ENCODE measurements around the gene GPR15LG. TPM values are rescaled to one million over a fixed set of nuclear protein-coding genes. Genes with fewer than 3 reads are reported as not detected.

The GPR15LG gene
- total and polyA plus RNA-seq, 2 experiments from 2014 or later: not detected

DNA sequence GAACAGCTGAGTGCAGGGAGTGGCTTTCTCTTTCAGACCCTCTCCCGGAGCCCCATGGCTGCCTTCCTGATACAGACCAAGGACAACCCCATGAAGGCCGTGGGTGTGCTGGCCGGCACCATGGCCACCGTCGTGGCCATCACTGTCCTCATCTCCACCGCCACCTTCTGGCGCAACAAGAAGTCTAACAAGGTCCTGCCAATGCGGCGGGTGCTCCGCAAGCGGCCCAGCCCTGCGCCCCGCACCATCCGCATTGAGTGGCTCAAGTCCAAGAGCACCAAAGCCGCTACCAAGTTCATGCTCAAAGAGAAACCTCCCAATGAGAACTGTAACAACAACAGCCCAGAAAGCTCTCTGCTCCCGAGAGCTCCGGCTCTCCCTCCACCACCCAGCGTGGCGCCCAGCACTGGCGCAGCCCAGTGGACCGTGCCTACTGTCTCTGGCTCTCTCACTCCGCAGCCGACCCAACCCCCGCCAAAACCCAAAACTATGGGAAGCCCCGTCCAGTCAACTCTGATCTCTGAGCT is 40.5 kb downstream of the GPR15LG start:
- DNase-seq (ENCODE audit: low spot score) (no peak), ATAC-seq (peak; percentile 82)
- TF ChIP-seq EZH2 (IDR thresholded peaks at IDR 0.05; ENCODE audit: low read depth, unreplicated experiment) (no peak), POLR2AphosphoS5 (IDR thresholded peaks at IDR 0.05; ENCODE audit: low read depth) (no peak), JUNB (IDR thresholded peaks at IDR 0.05; ENCODE audit: unreplicated experiment) (no peak)
- TF ChIP-seq, protein P1, sequence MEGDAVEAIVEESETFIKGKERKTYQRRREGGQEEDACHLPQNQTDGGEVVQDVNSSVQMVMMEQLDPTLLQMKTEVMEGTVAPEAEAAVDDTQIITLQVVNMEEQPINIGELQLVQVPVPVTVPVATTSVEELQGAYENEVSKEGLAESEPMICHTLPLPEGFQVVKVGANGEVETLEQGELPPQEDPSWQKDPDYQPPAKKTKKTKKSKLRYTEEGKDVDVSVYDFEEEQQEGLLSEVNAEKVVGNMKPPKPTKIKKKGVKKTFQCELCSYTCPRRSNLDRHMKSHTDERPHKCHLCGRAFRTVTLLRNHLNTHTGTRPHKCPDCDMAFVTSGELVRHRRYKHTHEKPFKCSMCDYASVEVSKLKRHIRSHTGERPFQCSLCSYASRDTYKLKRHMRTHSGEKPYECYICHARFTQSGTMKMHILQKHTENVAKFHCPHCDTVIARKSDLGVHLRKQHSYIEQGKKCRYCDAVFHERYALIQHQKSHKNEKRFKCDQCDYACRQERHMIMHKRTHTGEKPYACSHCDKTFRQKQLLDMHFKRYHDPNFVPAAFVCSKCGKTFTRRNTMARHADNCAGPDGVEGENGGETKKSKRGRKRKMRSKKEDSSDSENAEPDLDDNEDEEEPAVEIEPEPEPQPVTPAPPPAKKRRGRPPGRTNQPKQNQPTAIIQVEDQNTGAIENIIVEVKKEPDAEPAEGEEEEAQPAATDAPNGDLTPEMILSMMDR (conservative IDR thresholded peaks at IDR 0.05; ENCODE audit: low read depth in 2 of 2): peak in 1 of 2 experiments; percentile 42; a peak in 3 of 4 replicates
- no peaks in the 10 kb centered on the region for H3K36me3 ChIP-seq (ENCODE audit: insufficient read depth)
- H3F3A ChIP-seq (replicated peaks; ENCODE audit: low read depth): no peaks in the 10 kb centered on the region
- no peak overlapping the region for H3K4me3 ChIP-seq
- H3K27me3 ChIP-seq (ENCODE audit: insufficient read depth): no peaks in the 10 kb centered on the region
- H3K4me2 ChIP-seq: no peak overlapping the region
- no peaks in the 10 kb centered on the region for H3K79me2 ChIP-seq (replicated peaks; ENCODE audit: insufficient read depth)
- H2AFZ ChIP-seq: peak overlapping the region; percentile 85; the same call in 1 of the 2 replicates
- no peaks in the 10 kb centered on the region for H3K27me3 Mint-ChIP-seq (ENCODE audit: insufficient read depth, low read depth, poor library complexity)
- H3K9me2 ChIP-seq (ENCODE audit: insufficient read depth): no peaks in the 10 kb centered on the region
- H4K20me1 ChIP-seq (replicated peaks; ENCODE audit: insufficient read depth): no peaks in the 10 kb centered on the region
- H3K27ac ChIP-seq (ENCODE audit: low read depth): no peak overlapping the region
- no peaks in the 10 kb centered on the region for H3K4me1 ChIP-seq (ENCODE audit: insufficient read depth)
- no peak overlapping the region for H3K4me3 Mint-ChIP-seq
- H3K9me3 Mint-ChIP-seq: no peaks in the 10 kb centered on the region; the same call in 1 of the 3 replicates
- no peaks in the 10 kb centered on the region for H3K36me3 Mint-ChIP-seq (ENCODE audit: low read depth)
- H3K27ac Mint-ChIP-seq: peak overlapping the region; percentile 59; the same call in 1 of the 2 replicates
- peaks cover 7% of the 10 kb centered on the region; the same call in 2 of the 3 replicates for H3K4me1 Mint-ChIP-seq

DNA sequence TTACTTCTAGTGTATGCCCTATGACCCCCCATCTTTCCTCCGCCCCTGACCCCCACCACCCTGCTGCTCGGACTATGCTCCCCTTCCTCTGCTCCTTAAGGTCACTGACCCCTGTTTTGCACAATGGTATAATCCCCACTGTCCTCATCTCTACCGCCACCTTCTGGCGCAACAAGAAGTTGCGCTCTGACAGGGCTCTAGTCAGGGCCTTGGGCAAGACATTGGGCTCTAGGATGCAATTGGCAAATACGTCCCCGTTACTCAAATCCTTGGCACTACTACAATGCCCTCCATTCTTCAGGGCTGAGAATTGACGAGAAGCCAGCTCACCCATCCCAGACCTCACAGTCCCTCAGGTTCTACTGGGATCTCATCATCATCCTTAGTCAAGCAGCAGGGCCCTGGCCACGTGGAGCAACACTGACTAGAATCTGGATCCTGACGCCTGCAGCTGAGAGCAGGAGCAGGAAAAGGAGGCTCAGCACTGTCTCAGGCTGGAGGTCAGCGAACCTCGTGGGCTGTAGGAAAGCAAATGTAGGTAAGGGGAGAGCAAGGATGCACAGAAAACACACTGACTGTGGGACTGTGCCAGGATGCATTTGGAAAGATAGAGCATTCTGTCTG is 41.1 kb downstream of the GPR15LG start:
- Histone ChIP-seq H3K4me2 (no peak overlapping the region), H2AFZ (peak overlapping the region; percentile 85; the same call in 1 of the 2 replicates), H3K9me2 (ENCODE audit: insufficient read depth) (no peaks in the 10 kb centered on the region), H4K20me1 (replicated peaks; ENCODE audit: insufficient read depth) (no peaks in the 10 kb centered on the region), H3K27ac (ENCODE audit: low read depth) (no peak overlapping the region), H3K4me1 (ENCODE audit: insufficient read depth) (no peaks in the 10 kb centered on the region), H3K4me3 (no peak overlapping the region), H3F3A (replicated peaks; ENCODE audit: low read depth) (no peaks in the 10 kb centered on the region), H3K27me3 (ENCODE audit: insufficient read depth) (no peaks in the 10 kb centered on the region), H3K79me2 (replicated peaks; ENCODE audit: insufficient read depth) (no peaks in the 10 kb centered on the region), H3K36me3 (ENCODE audit: insufficient read depth) (no peaks in the 10 kb centered on the region)
- peaks cover 7% of the 10 kb centered on the region; the same call in 2 of the 3 replicates for H3K4me1 Mint-ChIP-seq
- no peak overlapping the region for H3K4me3 Mint-ChIP-seq
- DNase-seq (ENCODE audit: low spot score) (peak; percentile 84), ATAC-seq (peak; percentile 95)
- H3K36me3 Mint-ChIP-seq (ENCODE audit: low read depth): no peaks in the 10 kb centered on the region
- peak overlapping the region; percentile 59; the same call in 1 of the 2 replicates for H3K27ac Mint-ChIP-seq
- no peaks in the 10 kb centered on the region; the same call in 1 of the 3 replicates for H3K9me3 Mint-ChIP-seq
- no peaks in the 10 kb centered on the region for H3K27me3 Mint-ChIP-seq (ENCODE audit: insufficient read depth, low read depth, poor library complexity)
- TF ChIP-seq CREB1 (CRISPR knock-in tag; IDR thresholded peaks at IDR 0.05; ENCODE audit: low read depth): no peak
- TF ChIP-seq, protein P2, sequence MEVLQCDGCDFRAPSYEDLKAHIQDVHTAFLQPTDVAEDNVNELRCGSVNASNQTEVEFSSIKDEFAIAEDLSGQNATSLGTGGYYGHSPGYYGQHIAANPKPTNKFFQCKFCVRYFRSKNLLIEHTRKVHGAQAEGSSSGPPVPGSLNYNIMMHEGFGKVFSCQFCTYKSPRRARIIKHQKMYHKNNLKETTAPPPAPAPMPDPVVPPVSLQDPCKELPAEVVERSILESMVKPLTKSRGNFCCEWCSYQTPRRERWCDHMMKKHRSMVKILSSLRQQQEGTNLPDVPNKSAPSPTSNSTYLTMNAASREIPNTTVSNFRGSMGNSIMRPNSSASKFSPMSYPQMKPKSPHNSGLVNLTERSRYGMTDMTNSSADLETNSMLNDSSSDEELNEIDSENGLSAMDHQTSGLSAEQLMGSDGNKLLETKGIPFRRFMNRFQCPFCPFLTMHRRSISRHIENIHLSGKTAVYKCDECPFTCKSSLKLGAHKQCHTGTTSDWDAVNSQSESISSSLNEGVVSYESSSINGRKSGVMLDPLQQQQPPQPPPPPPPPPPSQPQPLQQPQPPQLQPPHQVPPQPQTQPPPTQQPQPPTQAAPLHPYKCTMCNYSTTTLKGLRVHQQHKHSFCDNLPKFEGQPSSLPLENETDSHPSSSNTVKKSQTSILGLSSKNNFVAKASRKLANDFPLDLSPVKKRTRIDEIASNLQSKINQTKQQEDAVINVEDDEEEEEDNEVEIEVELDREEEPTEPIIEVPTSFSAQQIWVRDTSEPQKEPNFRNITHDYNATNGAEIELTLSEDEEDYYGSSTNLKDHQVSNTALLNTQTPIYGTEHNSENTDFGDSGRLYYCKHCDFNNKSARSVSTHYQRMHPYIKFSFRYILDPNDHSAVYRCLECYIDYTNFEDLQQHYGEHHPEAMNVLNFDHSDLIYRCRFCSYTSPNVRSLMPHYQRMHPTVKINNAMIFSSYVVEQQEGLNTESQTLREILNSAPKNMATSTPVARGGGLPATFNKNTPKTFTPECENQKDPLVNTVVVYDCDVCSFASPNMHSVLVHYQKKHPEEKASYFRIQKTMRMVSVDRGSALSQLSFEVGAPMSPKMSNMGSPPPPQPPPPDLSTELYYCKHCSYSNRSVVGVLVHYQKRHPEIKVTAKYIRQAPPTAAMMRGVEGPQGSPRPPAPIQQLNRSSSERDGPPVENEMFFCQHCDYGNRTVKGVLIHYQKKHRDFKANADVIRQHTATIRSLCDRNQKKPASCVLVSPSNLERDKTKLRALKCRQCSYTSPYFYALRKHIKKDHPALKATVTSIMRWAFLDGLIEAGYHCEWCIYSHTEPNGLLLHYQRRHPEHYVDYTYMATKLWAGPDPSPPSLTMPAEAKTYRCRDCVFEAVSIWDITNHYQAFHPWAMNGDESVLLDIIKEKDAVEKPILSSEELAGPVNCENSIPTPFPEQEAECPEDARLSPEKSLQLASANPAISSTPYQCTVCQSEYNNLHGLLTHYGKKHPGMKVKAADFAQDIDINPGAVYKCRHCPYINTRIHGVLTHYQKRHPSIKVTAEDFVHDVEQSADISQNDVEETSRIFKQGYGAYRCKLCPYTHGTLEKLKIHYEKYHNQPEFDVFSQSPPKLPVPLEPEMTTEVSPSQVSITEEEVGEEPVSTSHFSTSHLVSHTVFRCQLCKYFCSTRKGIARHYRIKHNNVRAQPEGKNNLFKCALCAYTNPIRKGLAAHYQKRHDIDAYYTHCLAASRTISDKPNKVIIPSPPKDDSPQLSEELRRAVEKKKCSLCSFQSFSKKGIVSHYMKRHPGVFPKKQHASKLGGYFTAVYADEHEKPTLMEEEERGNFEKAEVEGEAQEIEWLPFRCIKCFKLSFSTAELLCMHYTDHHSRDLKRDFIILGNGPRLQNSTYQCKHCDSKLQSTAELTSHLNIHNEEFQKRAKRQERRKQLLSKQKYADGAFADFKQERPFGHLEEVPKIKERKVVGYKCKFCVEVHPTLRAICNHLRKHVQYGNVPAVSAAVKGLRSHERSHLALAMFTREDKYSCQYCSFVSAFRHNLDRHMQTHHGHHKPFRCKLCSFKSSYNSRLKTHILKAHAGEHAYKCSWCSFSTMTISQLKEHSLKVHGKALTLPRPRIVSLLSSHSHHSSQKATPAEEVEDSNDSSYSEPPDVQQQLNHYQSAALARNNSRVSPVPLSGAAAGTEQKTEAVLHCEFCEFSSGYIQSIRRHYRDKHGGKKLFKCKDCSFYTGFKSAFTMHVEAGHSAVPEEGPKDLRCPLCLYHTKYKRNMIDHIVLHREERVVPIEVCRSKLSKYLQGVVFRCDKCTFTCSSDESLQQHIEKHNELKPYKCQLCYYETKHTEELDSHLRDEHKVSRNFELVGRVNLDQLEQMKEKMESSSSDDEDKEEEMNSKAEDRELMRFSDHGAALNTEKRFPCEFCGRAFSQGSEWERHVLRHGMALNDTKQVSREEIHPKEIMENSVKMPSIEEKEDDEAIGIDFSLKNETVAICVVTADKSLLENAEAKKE (CRISPR knock-in tag; IDR thresholded peaks at IDR 0.05): no peak
- no peak for TF ChIP-seq NANOG (IDR thresholded peaks at IDR 0.05; ENCODE audit: borderline replicate concordance)
- TF ChIP-seq EZH2 (IDR thresholded peaks at IDR 0.05; ENCODE audit: low read depth, unreplicated experiment): no peak
- TF ChIP-seq, protein P3, sequence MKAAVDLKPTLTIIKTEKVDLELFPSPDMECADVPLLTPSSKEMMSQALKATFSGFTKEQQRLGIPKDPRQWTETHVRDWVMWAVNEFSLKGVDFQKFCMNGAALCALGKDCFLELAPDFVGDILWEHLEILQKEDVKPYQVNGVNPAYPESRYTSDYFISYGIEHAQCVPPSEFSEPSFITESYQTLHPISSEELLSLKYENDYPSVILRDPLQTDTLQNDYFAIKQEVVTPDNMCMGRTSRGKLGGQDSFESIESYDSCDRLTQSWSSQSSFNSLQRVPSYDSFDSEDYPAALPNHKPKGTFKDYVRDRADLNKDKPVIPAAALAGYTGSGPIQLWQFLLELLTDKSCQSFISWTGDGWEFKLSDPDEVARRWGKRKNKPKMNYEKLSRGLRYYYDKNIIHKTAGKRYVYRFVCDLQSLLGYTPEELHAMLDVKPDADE (IDR thresholded peaks at IDR 0.05): no peak
- no peak for TF ChIP-seq STAT1 (IDR thresholded peaks at IDR 0.05; ENCODE audit: unreplicated experiment)
